H4 (cell line): Measurements from ENCODE around the gene PTDSS2. TPM values are rescaled to one million over a fixed set of nuclear protein-coding genes. Genes with fewer than 3 reads are reported as not detected.
A peak's percentile ranks its signal among the peaks of the same experiment; 100 is the strongest.
"Not testable (repeated sequence)": the region's sequence is repeated elsewhere in the genome, so short reads cannot be mapped to it uniquely, and the experiment has no call there.

Experiments
- DNase-seq: peaks from one replicate; pipeline ENCODE4 v3.0.0-alpha.2; 2015; ENCODE audit warnings: low spot score
- total RNA-seq: library from RNA; depleted of rRNA; stranded (reverse); fragments of >200 nt; shearing (Covaris generic); gene quantifications from 2 replicates; pipeline ENCODE4 v1.2.3, GENCODE V29; 2014

PTDSS2 gene
- total RNA-seq, 1 experiment from 2014 or later: 15.0 TPM

DNA sequence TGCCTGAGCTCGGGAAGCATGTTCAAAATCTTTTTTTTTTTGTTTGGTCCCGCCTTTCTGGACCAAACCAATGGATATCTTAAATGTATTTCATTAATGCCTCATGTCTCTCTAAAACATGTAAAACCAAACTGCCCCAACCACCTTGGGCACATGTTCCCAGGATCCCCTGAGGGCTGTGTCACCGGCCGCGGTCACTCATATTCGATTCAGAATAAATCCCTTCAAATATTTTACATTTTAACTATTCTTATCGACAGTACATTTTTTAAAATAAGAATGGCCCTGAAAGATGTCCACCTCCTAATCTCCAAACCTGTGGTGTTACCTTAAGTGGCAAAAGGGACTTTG lies 54.9 kb downstream of the PTDSS2 start:
- DNase-seq: no peak

DNA sequence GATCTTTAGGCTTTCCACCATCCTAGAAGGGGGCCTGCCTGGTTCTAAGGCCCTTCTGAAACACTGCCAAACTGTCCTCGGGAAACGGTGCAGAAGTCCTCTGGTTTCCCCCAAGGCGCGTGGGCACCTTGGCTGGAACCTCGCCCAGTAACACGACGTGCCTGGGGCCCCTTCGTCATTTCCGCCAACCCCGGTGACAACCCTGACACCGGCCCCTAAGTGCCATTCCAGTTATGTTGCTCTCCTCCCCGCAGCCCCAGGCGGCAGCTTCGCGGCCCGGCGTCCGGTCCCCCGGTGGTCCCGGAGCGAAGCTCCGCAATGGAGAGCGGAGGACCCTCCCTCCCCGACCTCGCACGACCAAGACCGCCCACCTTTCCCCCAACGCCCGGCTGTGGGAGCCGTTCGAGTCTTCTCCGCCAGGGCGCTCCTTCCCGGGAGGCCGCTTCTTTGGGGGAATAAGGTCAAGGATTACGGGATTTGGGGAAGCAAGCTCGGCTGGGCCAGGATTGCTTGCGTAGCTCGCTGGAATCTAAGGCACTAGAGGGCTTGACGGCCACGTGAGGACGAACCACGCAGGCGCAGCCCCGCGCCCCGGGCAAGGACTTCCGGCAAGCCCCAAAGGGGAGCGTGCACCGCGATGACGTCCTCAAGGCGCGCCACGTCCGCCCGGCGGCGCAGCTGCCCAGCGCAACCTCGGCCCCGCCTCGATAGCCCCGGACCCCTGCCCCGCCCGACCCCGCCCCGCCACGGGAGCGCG lies 56.3 kb downstream of the PTDSS2 start:
- DNase-seq: peak; percentile 98

DNA sequence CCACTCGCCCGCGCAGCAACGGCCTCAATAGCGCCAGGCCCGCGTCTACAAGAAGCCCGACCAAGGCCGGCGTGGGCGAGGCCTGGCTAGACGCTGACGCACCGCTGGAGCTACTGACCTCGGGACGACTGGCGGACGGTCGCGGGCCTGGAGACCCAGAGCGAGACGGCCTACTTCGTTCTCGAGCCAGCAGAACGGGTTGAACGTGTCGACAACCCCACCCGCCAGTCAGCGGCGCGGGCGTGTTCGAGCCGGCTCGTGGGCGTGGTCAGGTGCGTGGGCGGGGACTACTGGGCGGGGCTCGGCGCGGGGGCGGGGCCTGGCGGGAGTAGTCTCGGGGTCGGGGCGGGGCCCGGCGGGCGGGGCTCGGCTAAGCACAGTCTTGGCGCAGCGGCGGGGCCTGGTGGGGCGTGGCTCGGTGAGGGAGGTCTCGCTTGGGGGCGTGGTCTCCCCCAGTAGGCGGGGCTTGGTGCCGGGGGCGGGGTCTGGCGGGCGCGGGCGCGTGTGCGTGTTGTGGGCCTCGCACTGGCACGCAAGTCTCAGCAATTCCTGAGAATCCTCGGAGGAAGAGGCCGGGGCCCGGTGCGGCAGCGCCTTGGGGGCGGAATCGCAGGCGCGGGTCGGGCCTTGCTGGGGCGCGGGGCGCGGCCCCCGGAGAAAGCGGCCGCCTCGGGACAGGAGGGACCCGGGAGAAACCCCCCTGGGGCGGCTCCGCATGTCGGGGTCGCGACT lies 57.1 kb downstream of the PTDSS2 start, which contains the start of gene RNH1:
TSS of gene RNH1 (minus strand) at position 248 of the 732 bp plus-strand sequence. CDS start 5,080 bp downstream, outside the sequence.
- peak; percentile 85 for DNase-seq

DNA sequence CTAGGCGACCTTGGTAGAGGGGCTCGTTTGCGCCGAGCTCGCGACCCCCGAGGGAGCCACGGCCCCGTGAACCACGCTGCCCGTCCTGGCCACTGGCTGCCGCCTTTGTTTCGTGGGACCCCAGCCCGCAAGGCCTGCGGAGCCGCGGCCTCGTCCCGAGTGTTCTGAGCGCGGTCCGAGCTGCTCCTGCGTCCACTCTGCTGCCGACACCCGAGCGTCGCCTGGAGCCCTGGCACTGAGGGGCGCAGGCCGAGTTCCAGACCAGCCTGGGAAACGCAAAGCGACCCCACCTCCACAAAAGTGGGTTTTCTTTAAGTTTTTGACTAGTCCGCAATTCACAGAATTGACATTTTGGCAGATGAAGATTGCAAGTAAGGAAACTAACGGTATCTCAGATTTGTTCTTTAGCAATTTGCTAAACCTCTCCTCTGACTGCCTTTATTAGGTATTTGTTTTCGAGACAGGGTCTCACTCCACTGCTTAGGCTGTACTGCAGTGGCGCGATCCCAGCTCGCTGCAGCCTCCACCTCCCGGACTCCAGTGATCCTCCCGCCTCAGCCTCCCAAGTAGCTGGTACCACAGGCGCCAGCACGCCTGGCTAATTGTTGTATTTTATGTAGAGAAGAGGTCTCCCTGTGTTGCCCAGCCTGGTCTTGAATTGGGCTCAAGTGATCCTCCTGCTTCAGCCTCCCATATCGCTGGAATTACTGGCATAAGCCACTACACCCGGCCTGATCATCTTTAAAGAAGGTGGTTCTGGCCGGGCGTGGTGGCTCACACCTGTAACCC lies 57.8 kb downstream of the PTDSS2 start:
- DNase-seq: no peak

DNA sequence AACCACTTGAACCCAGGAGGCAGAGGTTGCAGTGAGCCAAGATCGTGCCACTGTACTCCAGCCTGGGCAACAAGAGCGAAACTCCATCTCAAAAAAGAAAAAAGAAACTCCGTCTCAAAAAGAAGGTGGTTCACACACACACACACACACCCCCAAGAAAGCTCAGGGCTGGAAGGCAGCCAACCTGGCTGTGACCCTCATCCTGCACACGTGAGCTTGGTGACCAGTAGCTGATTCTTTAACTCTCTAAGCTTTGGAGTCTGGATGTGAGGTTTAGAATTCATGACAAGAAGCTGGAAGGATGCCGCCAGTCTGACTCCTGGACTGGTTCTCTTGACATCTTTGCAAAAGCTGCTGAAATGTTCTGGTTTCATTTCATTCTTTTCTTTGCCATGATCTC lies 58.9 kb downstream of the PTDSS2 start:
- DNase-seq: no peak

DNA sequence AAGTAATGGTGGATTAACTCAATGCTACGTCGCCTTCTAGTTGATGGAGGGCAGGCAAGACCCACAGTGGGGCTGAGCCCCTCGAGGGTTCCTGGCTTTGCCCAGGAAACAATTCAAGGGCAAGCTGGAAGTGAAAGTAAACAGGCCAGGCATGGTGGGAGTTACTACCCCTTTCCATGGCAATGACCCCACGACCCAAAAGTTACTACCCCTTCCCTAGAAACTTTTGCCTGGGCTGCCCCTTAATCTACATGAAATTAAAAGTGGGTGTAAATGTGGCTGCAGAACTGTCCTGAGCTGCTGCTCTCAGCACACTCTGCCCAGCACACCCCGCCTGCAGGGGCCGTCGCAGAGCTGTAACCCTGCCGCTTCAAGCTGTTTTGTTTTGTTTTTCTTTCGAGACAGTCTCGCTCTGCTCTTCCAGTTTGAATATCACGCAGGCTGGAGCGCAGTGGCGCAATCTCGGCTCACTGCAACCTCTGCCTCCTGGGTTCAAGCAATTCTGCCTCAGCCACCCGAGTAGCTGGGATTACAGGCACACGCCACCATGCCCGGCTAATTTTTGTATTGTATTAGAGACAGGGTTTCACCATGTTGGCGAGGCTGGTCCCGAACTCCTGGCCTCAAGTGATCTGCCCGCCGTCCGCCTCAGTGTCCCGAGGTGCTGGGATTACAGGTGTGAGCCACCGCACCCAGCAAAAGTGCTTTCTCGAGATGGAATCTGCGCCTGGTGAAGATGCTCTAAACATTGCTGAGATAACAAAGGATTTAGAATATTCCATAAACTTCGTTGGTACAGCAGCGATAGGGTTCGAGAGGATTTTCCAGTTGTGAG lies 62.9 kb downstream of the PTDSS2 start:
- no peak for DNase-seq

DNA sequence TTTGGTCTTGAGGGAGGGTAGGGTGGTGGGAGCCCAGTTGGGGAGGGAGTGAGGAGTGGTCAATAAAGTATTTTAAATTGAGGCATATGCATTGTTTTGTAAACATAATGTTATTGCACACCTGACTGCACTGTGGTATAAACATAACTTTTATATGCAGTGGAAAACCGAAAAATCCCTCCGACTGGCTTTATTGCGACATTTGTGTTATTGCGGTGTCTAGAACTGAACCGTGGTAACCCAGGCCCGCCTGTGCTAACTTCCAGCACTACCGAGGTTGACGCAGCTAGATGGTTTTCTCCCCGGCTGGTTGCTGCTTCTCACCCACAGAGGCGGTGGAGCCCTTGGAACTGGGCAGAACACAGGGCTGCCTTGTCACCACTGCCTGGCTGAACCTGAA lies 64.5 kb downstream of the PTDSS2 start:
- no peak for DNase-seq

DNA sequence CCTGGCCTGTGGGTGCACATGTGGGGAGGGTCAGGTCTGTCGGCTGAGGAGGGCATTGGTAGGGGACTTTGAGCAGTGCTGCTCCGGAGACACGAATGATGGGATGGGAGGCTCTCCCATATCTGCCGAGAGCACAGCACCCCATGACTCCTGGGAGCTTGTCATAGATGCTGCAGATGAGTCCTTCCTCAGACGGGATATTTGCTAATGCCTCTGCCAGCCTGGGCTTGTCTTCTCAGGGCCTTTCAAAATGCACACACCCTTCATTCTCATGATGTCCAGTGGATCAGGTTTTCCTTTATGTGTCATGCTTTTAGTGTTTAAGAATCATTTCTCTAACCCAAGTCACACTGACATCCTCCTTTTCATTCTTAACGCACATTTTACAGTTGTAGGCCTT lies 65.1 kb downstream of the PTDSS2 start:
- DNase-seq: no peak

DNA sequence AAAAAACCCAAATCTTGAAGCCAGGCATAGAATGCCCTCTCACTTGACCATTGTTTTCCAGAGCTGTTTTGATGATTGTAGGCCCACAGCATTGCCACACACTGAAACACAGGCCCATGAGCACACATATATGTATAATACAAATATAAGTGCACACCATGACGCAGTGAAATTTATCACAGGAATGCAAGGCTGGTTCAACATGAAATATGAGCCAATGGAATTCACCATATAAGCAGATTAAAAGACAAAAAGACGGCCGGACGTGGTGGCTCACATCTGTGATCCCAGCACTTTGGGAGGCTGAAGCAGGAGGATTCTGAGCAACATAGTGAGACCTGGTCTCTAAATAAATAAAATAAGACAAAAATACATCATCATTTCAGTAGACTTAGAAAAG lies 66.3 kb downstream of the PTDSS2 start:
- DNase-seq: no peak

DNA sequence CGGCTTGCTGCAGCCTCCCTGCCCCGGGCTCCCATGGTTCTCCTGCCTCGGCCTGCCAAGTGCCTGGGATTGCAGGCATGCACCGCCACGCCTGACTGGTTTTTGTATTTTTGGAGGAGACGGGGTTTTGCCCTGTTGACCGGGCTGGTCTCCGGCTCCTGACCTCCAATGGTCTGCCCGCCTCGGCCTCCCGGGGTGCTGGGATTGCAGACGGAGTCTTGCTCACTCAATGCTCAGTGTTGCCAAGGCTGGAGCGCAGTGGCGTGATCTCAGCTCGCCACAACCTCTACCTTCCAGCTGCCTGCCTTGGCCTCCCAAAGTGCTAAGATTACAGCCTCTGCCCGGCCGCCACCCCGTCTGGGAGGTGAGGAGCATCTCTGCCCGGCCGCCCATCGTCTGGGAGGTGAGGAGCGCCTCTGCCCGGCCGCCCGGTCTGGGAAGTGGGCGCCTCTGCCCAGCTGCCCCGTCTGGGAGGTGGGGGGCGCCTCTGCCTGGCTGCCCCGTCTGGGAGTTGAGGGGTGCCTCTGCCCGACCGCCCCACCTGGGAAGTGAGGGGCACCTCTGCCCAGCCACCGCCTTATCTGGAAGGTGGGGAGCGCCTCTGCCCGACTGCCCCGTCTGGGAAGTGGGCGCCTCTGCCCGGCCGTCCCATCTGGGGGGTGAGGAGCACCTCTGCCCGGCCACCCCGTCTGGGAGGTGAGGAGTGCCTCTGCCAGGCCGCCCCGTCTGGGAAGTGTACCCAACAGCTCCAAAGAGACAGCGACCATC lies 67.0 kb downstream of the PTDSS2 start:
- DNase-seq: not testable (repeated sequence)

DNA sequence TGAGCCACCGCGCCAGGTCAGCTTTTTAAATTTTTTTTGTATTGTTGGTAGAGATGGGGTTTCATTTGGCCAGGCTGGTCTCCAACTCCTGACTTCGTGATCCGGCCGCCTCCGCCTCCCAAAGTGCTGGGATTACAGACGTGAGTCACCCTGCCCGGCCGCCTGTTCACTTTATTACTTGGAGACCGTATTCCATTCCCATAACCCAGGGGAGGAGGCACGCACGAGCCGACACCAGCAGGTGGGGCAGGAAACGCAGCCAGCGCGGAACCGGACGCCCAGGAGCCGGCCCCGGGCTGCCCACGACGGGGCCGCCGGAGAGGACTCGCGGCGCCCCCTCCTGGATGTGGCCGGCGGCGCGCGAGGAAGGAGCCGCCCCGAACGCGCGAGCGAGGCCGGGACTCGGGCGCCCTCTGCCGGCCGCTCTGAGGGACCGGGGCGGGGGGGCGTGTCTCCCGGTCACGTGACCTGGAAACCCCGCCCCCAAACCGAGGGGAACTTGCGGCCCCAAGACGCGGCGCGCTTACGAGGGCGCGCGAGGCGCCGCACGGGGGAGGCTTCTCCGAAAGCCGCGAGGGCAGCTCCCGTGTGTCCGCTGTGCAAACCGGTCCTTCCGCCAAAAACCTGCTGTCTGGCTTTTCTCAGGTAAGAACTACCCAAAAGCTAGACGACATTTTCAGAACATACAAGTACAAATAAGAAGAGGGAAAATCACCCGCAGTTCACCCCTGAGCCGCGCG lies 68.6 kb downstream of the PTDSS2 start:
- DNase-seq: peak; percentile 97

DNA sequence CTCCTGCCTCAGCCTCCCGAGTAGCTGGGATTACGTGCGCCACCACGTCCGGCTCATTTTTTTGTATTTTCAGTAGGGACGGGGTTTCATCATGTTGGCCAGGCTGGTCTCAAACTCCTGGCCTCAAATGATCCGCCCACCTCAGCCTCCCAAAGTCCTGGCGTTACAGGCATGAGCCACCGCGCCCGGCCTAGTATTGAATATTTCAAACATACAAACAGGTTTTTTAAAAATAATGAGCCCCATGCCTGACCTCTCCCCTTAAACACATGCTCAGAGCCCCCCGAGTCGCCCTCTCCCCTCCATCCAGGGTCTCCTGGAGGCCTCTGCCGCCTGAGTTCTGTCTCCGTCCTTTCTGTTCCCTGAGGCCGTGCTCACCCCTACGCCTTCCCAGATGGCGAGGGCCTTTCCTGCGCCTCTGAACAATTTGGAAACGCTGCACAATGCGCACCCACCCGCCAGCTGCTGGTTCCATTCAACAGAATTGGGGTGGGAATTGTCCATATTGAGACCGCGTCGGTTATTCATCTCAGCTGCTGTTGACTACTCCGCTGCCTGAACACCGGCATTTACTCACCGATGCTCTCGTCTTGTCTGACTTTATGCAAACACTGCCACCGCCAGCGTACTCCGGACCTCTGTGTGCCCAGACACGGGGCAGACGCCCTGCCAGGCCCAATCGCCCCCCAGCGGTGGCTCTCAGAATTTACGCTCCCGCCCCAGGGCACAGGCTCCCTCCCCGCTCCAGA lies 70.5 kb downstream of the PTDSS2 start:
- no peak for DNase-seq

DNA sequence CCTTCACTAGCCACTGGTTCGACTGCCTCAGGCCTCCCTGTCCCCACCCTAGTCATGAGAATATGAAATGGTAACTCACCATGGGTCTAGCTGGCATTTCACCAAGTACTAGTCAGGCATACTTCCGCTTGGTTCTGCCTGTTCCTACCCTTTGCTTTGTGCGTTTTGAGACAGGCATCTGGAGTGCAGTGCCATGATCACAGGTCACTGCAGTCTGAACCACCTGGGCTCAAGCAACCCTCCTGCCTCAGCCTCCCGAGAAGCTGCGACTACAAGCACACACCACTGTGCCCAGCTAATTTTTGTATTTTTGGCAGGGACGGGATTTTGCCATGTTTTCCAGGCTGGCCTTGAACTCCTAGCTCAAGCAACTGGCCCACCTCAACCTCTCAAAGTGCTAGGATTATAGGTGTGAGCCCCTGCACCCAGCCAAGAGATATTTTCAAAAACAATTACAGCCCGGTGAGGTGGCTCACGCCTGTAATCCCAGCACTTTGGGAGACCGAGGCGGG lies 71.2 kb downstream of the PTDSS2 start:
- no peak for DNase-seq

DNA sequence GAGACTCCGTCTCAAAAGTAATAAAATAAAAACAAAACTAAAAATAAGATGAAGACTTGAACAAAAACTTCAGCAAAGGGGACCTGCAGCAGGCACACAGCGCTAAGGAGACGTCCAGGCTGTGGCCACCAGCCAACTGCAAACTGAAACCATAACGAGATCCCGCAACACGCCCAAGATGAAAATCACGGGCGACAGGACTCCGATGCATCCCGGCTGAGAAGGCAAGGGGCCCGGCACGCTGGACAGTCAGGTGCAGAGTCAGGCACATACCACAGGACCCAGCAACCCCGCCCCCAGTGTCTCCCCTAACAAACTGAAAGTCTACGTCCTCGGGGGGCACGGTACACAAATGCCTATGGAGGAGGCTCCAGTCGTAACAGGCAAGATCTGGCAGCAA lies 76.1 kb downstream of the PTDSS2 start:
- no peak for DNase-seq

DNA sequence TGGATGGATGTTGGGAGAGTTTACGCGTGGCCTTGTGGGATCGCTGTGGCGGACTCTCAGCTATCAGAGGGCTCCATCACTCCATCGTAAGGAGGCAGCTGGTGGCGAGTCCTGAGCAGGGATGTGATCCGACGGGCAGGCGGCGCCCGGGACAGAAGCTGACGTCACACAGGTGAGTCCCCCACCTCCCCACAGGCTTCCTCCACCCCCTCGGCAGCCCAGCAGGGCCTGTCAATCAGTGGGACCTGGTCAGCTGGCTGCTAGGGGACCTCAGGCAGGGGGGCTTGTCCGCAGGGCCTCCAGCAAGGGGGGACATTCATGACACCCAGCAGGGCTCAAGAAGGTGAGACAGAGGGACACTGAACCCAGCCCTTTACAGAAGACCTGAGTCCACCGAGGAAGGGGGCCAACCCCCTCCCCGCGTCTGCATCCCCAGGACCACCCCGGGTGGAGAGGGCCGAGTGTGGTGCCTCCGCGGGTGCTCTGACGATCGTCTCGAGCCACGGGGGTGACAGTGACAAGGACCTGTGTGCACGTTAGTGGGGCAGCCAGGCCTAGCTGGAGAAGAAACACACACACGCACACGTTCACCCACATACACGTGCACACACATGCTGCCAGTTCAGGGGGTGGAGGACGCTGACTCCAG lies 78.2 kb downstream of the PTDSS2 start:
- DNase-seq: no peak

DNA sequence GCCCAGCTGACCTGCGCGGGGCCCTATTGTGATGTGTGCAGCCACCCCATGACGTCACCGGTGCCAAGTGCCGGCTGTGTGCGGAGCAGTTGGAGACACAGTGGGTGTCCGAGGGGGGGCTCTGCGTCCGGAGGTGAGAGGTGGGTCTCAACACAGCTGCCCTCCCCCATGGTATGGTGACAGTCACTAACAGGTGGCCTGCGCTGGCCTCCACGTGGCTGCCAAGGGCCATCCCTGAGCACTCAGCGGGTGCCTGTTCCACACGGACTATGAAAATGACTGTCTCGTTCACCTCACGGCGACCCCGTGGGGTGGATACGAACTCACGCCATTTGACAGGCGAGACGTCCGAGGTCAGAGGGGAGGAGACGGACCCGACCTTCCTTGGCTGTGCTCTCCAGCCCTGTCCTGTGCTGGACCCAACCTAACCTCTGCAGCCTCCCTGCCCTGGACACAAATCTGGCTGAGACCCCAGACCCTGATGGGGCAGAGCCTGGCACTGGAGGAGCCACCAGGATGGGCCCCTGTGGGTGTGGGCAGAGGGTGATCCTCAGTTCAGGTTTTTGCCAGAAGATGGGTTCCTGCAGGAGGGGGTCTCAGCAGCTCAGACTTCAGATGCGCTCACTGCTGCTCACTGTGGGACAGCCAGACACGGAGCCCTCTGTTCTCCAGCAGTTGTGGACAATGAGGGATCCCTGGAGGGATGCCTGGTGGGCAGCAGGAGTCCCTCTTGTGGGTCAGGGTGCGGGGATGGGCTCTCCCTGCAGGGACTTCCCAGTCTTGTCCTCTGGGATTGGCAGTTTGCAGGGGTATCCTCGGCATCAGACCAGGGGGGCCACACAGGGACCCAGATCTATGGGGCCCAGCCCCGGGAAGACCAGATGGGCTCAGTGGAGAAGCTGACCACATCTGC lies 79.0 kb downstream of the PTDSS2 start:
- no peak for DNase-seq

DNA sequence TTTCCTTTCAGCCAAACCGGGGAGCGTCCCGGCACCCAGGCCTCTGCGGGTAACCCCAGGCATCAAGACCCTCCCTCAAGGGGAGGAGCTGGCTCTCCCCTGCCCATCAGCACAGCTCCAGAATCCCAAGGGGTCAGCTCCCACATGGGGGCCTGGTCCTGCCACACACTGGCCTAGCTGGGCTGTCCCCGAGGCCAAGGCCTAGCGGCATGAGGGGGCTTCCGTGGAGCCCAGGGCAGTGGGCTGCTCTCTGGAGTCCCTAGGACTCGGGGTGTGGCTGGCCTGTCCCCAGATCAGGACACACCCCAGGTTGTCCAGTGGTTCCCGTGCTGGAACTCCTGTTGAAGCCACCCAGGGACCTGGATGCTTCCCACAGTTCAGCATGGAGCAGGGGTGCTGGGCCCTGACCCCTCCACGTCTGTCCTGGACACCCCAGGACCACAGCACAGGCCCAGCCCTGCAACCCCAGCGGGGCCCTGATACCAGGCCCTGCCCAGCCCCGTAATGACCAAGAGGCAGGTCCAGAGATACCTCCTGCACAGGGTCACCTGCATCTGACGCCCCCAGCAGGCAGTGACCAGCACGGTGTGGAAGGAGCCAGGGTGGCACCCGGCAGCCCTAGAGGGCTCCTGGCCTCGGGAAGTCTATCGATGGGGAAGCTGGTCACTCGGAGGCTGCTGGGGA lies 79.8 kb downstream of the PTDSS2 start:
- no peak for DNase-seq
